NCI-H69 (cell line): ENCODE data around the gene MT1A.
"Not testable (repeated sequence)": the region's sequence is repeated elsewhere in the genome, so short reads cannot be mapped to it uniquely, and the experiment has no call there.

ENCODE experiments used
- DNase-seq: peaks from one replicate; lab custom pipeline; 2025; lab: John Stamatoyannopoulos, UW

Gene MT1A

DNA sequence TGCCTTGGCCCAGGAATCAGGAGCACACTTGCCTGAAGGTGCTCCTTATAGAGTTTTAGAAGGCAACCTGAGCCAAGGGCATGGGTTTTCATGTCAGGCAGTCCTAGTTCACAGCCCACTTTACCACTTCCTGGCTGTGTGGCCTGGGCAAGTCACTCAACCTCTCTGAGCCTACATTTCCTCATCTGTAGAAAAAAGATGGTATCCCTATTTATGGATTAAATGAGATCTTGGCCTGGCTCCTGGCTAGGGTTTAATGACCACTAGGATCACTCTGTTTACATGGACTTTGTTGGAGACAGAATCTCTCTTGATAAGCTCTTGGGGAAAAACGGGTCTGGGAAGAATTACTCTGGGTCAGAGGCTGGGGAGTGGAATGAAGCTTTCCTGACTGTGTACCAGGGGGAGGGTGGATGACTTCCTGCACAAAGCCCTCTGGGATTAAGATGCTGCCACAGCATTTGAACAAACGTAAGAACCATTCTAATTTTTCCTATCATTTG is 27.8 kb upstream of the MT1A start:
- DNase-seq, result no peak

DNA sequence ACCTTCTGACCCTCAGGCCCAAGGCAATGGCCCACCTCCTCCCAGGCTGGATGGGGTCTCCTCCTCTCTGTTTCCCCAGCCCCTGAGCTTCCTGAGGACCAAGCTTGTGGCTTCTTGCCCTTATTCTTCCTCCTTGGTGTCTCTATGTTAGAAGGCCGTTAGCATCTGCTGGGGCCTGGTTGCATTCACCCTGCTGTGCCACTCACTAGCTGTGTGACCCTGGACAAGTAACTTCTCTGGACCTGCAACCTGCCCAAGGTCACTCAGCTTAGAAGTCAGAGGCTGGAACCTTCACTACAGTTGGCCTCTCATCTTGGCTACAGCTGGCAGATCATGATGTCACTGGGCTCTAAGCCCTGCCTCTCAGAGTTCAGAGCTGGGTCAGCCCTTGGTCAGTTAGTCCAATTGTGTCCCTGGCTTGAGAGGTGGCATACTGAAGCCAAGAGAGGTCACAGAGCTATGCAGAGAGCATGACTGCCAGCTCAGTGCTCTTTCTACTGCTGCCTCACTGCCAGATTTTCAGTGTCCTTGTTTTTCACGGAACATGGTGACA is 27.1 kb upstream of the MT1A start:
- no peak for DNase-seq

- DNase-seq, result no peak
These were observed 24.8 kb upstream of the MT1A start for GRCh38 chr16:56613706-56614105.

- no peak for DNase-seq
These were observed 23.9 kb upstream of the MT1A start for GRCh38 chr16:56614549-56614991.

DNA sequence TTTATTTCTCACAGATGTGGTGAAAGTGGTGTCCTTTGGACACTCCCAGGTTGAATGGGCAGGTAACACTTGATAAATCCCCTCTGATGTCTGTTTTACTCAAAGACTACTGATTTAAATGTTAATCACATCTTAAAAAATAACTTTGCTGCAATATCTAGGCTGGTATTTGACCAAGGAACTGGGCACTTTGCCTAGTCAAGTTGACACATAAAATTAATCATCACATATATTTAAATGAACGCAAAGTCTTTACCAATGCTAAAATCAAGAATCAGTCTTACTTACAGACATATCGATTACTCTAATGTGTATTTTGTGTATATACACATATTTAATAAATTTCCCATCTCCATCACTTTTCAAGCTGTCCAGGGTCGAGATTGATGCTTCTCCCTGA is 23.1 kb upstream of the MT1A start:
- no peak for DNase-seq

DNA sequence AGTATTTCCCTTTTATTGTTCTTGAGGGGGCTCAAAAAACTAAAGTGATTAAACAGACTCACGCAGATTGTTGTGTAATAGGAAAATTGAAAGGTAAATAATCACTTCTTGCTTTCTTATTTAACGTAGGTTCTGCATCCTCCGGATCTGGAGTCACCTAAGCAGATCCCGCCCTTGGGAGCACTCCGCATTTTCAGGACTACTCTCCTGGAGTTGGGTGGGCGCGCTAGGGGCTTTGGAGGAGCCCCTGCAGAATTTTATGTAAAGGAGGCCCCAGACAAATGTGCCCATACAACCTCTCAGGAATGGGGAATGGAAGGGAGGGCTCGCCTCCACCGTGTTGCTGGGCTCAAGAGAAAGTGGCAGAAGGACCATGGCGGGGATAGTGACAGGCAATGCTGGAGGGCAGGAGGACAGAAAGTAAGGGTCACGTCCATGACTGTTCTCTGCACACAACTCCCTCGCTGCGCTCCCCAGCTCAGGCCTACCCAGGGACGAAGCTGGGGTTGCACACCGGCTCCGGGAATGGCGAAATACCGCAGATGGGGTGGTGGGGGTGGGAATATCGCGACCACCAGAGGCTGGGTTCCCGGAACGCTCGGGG is 21.8 kb upstream of the MT1A start:
- DNase-seq, result no peak

GRCh38 chr16:56617212-56618085 is 21.0 kb upstream of the MT1A start:
- DNase-seq, result peak; percentile 47

GRCh38 chr16:56618138-56618537 is 20.3 kb upstream of the MT1A start:
- DNase-seq, result no peak

- no peak for DNase-seq
These were observed 18.0 kb upstream of the MT1A start for GRCh38 chr16:56620339-56620897.

DNA sequence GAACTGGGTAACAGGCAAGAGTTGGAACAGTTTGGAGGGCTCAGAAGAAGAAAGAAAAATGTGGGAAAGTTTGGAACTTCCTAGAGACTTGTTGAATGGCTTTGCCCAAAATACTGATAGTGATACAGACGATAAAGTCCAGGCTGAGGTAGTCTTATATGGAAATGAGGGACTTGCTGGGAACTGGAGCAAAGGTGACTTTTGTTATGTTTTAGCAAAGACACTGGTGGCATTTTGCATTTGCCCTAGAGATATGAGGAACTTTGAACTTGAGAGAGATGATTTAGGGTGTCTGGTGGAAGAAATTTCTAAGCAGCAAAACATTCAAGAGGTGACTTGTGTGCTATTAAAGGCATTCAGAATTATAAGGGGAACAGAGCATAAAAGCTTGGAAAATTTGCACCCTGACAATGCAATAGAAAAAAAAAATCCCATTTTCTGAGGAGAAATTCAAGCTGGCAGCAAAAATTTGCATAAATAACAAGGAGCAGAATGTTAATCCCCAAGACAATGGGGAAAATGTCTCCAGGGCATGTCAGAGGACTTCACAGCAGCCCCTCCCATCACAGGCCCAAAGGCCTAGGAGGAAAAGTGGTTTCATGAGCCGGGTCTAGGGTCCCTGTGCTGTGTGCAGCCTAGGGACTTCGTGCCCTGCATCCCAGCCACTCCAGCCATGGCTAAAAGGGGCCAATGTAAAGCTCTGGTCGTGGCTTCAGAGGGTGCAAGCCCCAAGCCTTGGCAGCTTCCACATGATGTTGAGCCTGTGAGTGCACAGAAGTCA is 16.6 kb upstream of the MT1A start:
- not testable (repeated sequence) for DNase-seq

GRCh38 chr16:56623184-56623583 is 15.3 kb upstream of the MT1A start:
- DNase-seq, result not testable (repeated sequence)

GRCh38 chr16:56623637-56624036 is 14.8 kb upstream of the MT1A start:
- DNase-seq, result no peak

DNA sequence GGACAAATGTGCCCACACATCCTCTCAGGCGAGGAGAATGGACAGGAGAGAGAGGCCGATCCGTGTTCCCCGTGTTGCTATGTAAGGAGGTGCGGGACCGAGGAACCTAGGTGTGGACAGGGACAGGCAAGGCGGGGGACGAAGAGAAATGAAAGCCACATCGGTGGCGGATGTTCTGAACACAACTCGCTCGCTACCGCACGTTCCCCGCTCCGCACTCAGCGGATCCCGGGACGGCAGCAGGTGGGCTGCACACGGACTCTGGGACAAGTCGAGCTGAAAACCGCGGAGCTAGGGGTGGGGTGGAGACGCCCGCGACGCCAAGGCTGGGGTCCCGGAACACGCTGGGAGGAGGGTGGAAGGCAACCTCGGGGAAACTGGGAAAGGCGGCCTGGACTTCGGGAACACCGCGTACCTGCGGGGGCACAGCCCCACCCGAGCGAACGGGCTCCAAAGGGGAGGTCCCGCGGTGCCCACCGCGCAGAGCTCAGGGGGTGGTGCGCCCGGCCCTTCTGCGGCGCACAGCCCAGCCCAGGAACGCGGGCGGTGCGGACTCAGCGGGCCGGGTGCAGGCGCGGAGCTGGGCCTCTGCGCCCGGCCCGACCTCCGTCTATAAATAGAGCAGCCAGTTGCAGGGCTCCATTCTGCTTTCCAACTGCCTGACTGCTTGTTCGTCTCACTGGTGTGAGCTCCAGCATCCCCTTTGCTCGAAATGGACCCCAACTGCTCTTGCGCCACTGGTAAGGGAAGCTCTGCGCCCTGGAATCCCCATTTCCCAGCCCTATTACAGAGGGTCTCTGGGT is 13.1 kb upstream of the MT1A start, which contains the start of gene MT1E:
MT1E (plus strand) TSS at position 642 of the 803 bp plus-strand sequence; CDS start at position 713, 71 bp downstream.
- DNase-seq, result peak; percentile 17

- no peak for DNase-seq
These were observed 12.4 kb upstream of the MT1A start for GRCh38 chr16:56625943-56626654.

DNA sequence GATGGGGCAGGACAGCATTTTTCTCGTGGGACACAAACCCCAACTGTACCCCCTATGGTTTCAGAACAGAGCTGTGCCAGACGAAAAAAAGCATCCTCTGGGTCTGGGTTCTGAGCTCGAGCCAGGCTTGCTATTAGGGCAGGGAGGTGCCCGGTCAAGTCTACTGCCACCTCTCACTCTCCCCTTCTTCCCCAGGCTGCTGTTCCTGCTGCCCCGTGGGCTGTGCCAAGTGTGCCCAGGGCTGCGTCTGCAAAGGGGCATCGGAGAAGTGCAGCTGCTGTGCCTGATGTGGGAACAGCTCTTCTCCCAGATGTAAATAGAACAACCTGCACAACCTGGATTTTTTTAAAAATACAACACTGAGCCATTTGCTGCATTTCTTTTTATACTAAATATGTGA is 11.8 kb upstream of the MT1A start:
- no peak for DNase-seq

DNA sequence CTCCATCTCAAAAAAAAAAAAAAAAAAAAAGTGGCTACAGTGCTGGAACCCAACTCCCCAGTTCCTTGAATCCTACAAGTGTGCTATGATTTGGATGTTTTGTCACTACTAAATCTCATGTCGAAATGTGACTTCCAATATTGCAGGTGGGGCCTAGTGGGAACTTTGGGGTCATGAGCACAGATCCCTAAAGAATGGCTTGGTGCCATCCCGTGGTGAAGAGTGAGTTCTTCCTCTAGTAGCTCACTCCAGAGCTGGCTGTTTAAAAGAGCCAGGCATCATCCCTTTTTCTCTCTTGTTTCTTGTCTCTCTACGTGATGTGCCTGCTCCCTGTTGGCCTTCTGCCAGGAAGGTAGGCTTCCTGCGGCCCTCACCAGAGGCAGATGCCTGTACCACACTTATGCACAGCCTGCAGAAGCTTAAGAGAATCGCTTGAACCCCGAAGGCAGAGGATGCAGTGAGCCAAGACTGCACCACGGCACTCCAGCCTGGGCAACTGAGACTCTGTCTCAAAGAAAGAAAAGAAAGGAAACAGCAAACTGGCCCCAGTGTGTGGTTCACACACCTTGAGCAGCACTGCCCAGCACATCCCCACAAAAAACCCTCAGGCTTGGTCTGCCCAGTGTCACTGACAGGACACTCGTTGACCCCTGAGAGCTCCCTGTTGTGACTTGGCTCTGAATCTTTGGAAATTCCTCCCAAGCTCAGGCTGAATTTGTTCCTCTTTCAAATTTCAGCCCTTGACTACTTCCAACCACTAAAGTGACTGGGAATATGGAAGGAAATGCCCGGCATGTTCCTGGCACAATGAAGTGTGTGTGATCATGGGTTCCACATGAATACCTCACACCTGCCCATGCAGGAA is 9.7 kb upstream of the MT1A start:
- peak; percentile 43 for DNase-seq

- no peak for DNase-seq
These were observed 8.9 kb upstream of the MT1A start for GRCh38 chr16:56629531-56629930.

DNA sequence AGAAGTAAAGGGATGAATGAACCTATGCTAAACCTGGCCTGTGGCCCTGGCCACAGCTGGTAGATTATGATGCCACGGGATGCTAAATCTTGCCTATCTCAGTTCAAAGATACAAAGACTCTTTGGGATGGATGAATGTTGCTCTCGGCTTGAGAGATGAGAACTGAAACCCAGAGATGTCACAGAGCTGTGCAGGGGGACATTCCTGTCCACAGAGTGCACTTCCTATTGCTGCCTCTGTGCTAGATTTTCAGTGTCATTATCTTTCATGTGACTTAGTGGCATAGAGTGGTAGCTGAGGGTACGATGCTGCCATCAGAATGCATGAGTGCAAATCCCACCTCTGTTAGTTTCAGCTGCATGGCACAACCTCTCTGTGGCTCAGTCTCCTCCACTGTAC is 8.3 kb upstream of the MT1A start:
- no peak for DNase-seq

GRCh38 chr16:56631197-56631596 is 7.3 kb upstream of the MT1A start:
- no peak for DNase-seq
